Fibroblast of villous mesenchyme (primary cell): ENCODE results near the gene MICAL3. TPM values are rescaled to one million over a fixed set of nuclear protein-coding genes. Genes with fewer than 3 reads are reported as not detected.
A peak's percentile ranks its signal among the peaks of the same experiment; 100 is the strongest.
"Not testable (repeated sequence)": the region's sequence is repeated elsewhere in the genome, so short reads cannot be mapped to it uniquely, and the experiment has no call there.

Source experiments
- DNase-seq: peaks from one replicate; pipeline ENCODE4 v3.0.0-alpha.2; 2010; ENCODE audit warnings: low read depth
- H3K4me3 ChIP-seq: 2 replicates; pipeline ENCODE4 v1.5.1; 2011; ENCODE audit warnings: low read depth, mild to moderate bottlenecking, low read length
- CTCF ChIP-seq: IDR thresholded peaks from 2 replicates; pipeline ENCODE4 v1.5.1; 2012; ENCODE audit warnings: low read depth, mild to moderate bottlenecking, low read length; ENCODE audit not compliant: insufficient read depth
- total RNA-seq: library from RNA; depleted of rRNA; stranded (reverse); fragments of >200 nt; gene quantifications from 2 replicates; pipeline ENCODE4 v1.2.3, GENCODE V29; 2012

The MICAL3 gene
- total RNA-seq = 24.2 and 39.7 TPM in 2 replicates

GRCh38 chr22:18024276-18024939 lies at the start of gene MICAL3:
MICAL3 (minus strand) TSS chr22:18024561; CDS start chr22:17906812, 117,749 bp downstream.
- DNase-seq = peak; percentile 67
- peak; percentile 56 for TF ChIP-seq CTCF
- peak within 1 kb of the TSS; percentile 65 for H3K4me3 ChIP-seq

GRCh38 chr22:18073927-18074326 lies 49.6 kb upstream of the MICAL3 start:
- not testable (repeated sequence) for H3K4me3 ChIP-seq, DNase-seq

- no peak overlapping the region for H3K4me3 ChIP-seq
- TF ChIP-seq CTCF = no peak
- DNase-seq = no peak
Observed at GRCh38 chr22:18073467-18073866, 49.1 kb upstream of the MICAL3 start.

- TF ChIP-seq CTCF = no peak
- H3K4me3 ChIP-seq = no peak overlapping the region
- DNase-seq = no peak
Observed at GRCh38 chr22:18071968-18072310, 47.6 kb upstream of the MICAL3 start.

GRCh38 chr22:18071307-18071967 lies 47.1 kb upstream of the MICAL3 start:
- H3K4me3 ChIP-seq = not testable (repeated sequence)

GRCh38 chr22:18070556-18071306 lies 46.4 kb upstream of the MICAL3 start:
- peak; percentile 11 for TF ChIP-seq CTCF
- DNase-seq = no peak
- no peak overlapping the region for H3K4me3 ChIP-seq

More at GRCh38 chr22:18071307-18071967, 47.1 kb upstream of the MICAL3 start:
- DNase-seq = not testable (repeated sequence)

GRCh38 chr22:18070041-18070440 lies 45.7 kb upstream of the MICAL3 start:
- TF ChIP-seq CTCF = no peak
- no peak for DNase-seq
- no peak overlapping the region for H3K4me3 ChIP-seq
